Activated CD8-positive, alpha-beta memory T cell treated with anti-CD3 and anti-CD28 coated beads for 48 hours (primary cell): ENCODE measurements around the gene CAMK2A.

Experiments
- DNase-seq, 3 experiments: peaks; one replicate each; pipeline ENCODE4 v3.0.0-alpha.2; 2020; ENCODE audit warnings: low read depth in 2 of 3, low spot score in 2 of 3

CAMK2A gene

GRCh38 chr5:150173161-150173560, 116.4 kb downstream of the CAMK2A start:
- DNase-seq: no peak

DNA sequence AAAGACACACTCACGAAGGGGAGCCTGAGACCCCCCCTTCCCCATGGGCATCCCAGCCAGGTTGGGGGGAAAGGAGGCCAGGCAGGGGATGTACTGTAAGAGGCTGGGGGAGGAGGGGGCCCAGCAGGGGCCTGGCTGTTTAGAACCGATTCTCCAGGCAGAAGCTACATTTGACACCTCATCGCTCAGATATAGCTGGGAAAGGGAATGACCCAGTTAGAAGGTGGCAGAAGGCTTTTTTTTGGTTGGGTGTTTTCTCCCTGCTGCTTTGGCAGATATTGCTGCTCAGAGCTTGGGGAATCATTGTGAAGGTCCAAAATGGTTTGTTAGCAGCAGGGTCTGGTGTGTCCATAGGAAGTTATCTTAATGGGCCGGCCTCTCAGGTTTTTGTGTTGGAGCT, 117.0 kb downstream of the CAMK2A start:
- DNase-seq: no peak

- no peak for DNase-seq
Observed at GRCh38 chr5:150172145-150172544, 117.4 kb downstream of the CAMK2A start.
